Natural killer cell (primary cell): ENCODE data around the gene RIC8B. TPM values are rescaled to one million over a fixed set of nuclear protein-coding genes. Genes with fewer than 3 reads are reported as not detected.

ENCODE experiments used
- ATAC-seq, 3 donors: fragments of 150-1000 bp in 2 of 3; fragments of 200-7000 bp in 1 of 3; cut with Tn5 transposase; 1 replicate in 1 of 3; 2 replicates in 2 of 3; pipeline ENCODE4 v1.10.0; 2021; ENCODE audit warnings: mild to moderate bottlenecking in 2 of 3, moderate library complexity in 2 of 3
- DNase-seq, 2 donors: peaks; one replicate each; pipeline versions ENCODE4 v3.0.0 to v3.0.0-alpha.2; 2013 to 2021; ENCODE audit warnings: mixed read lengths in 1 of 2
- H3K27ac ChIP-seq: one replicate; pipeline ENCODE4 v1.5.1; 2013; ENCODE audit warnings: mild to moderate bottlenecking, low read length
- H3K27me3 ChIP-seq: one replicate; pipeline ENCODE4 v1.6.1; 2013; ENCODE audit warnings: low read length; ENCODE audit not compliant: control insufficient read depth, insufficient read depth
- H3K36me3 ChIP-seq: one replicate; pipeline ENCODE4 v1.6.1; 2013; ENCODE audit warnings: low read length; ENCODE audit not compliant: control insufficient read depth, insufficient read depth
- H3K4me1 ChIP-seq: one replicate; pipeline ENCODE4 v1.6.1; 2013; ENCODE audit warnings: low read length; ENCODE audit not compliant: control insufficient read depth, insufficient read depth
- H3K4me3 ChIP-seq: one replicate; pipeline ENCODE4 v1.5.1; 2013; ENCODE audit warnings: low read length
- H3K9me3 ChIP-seq: one replicate; pipeline ENCODE4 v1.6.1; 2013; ENCODE audit warnings: low read length; ENCODE audit not compliant: control insufficient read depth, insufficient read depth
- H3K27ac Mint-ChIP-seq, 2 donors: one replicate each; pipeline ENCODE4 v1.8.0; 2022; ENCODE audit warnings: mild to moderate bottlenecking in 2 of 2, mixed read lengths in 2 of 2, moderate library complexity in 1 of 2
- H3K27me3 Mint-ChIP-seq, 2 donors: one replicate each; pipeline ENCODE4 v1.8.0; 2022; ENCODE audit warnings: low read depth in 2 of 2, mixed read lengths in 2 of 2
- H3K36me3 Mint-ChIP-seq: one replicate; pipeline ENCODE4 v1.8.0; 2022; ENCODE audit warnings: mixed read lengths
- H3K4me1 Mint-ChIP-seq, 2 donors: one replicate each; pipeline ENCODE4 v1.8.0; 2022; ENCODE audit warnings: mixed read lengths in 2 of 2
- H3K4me3 Mint-ChIP-seq: one replicate; pipeline ENCODE4 v1.8.0; 2022; ENCODE audit warnings: mild to moderate bottlenecking, moderate library complexity, mixed read lengths
- H3K9me3 Mint-ChIP-seq, 2 donors: one replicate each; pipeline ENCODE4 v1.8.0; 2022; ENCODE audit warnings: mixed read lengths in 2 of 2
- CTCF ChIP-seq: fragments of 200-600 bp; IDR thresholded peaks from one replicate; pipeline ENCODE4 v1.8.0; 2022; ENCODE audit warnings: antibody characterized with exemption
- whole genome bisulfite sequencing: methylation state at CpG from one replicate; pipeline ENCODE4 v1.1.7; 2013; ENCODE audit warnings: missing lambda C conversion rate; ENCODE audit not compliant: insufficient coverage; 5-methylcytosine and 5-hydroxymethylcytosine counted together
- intact Hi-C: fragments of 100-400 bp; cut with micrococcal nuclease; formaldehyde crosslinking; loops from one replicate; pipeline ENCODE4 v1.14.2; 2022
- total RNA-seq, 4 donors: library from RNA; stranded (reverse); fragments of 120-200 nt in 1 of 4; gene quantifications; one replicate each; pipeline versions ENCODE4 v1.2.3 to v1.2.4, GENCODE V29; 2013 to 2022

Gene RIC8B
- total RNA-seq, 3 donors from 2014 or later (not counting 1 experiment from before 2014, with no cell fraction given), result 12.1 to 21.3 (median 15.5) TPM

- Histone ChIP-seq H3K4me3 (no peak overlapping the region), H3K4me1 (peaks cover 11% of the 10 kb centered on the region), H3K9me3 (no peaks in the 10 kb centered on the region), H3K27me3 (no peaks in the 10 kb centered on the region), H3K27ac (peak overlapping the region; percentile 33), H3K36me3 (no peaks in the 10 kb centered on the region)
- no peaks in the 10 kb centered on the region for H3K36me3 Mint-ChIP-seq
- ATAC-seq, result peak; percentile 45 to 52 (median 48)
- WGBS, result 39% methylated on average over 1 of the region's 2 CpGs
- peak overlapping the region; percentile 38 for H3K4me3 Mint-ChIP-seq
- H3K4me1 Mint-ChIP-seq, result peaks cover 10 to 11% of the 10 kb centered on the region in 2 donors
- no peak for TF ChIP-seq CTCF
- peak overlapping the region in 1 of 2 donors; percentile 69 for H3K27ac Mint-ChIP-seq
- H3K9me3 Mint-ChIP-seq, result no peaks in the 10 kb centered on the region
- peak in 1 of 2 donors; percentile 67 for DNase-seq
- H3K27me3 Mint-ChIP-seq, result no peaks in the 10 kb centered on the region
- intact Hi-C loops, result no loop called here
Measured at GRCh38 chr12:106760184-106760531, 14.3 kb upstream of the RIC8B start.

- Mint-ChIP-seq H3K27me3 (peaks cover 10 to 27% of the 10 kb centered on the region in 2 donors), H3K9me3 (no peaks in the 10 kb centered on the region), H3K36me3 (no peaks in the 10 kb centered on the region), H3K27ac (no peak overlapping the region), H3K4me3 (no peak overlapping the region), H3K4me1 (peaks cover 10 to 11% of the 10 kb centered on the region in 2 donors)
- peaks cover 11% of the 10 kb centered on the region for H3K4me1 ChIP-seq
- H3K4me3 ChIP-seq, result no peak overlapping the region
- intact Hi-C loops, result no loop called here
- peaks cover 2% of the 10 kb centered on the region for H3K27me3 ChIP-seq
- H3K9me3 ChIP-seq, result no peaks in the 10 kb centered on the region
- H3K36me3 ChIP-seq, result no peaks in the 10 kb centered on the region
- H3K27ac ChIP-seq, result no peak overlapping the region
- ATAC-seq, result no peak
- TF ChIP-seq CTCF, result no peak
- no peak for DNase-seq
Measured at GRCh38 chr12:106764220-106764619, 10.3 kb upstream of the RIC8B start.

GRCh38 chr12:106764738-106765137, 9.7 kb upstream of the RIC8B start:
- Histone ChIP-seq H3K9me3 (no peaks in the 10 kb centered on the region), H3K36me3 (no peaks in the 10 kb centered on the region), H3K4me1 (peaks cover 7% of the 10 kb centered on the region), H3K27me3 (peaks cover 3% of the 10 kb centered on the region), H3K27ac (no peak overlapping the region), H3K4me3 (no peak overlapping the region)
- 100% methylated on average over 3 of the region's 3 CpGs for WGBS
- intact Hi-C loops, result no loop called here
- no peaks in the 10 kb centered on the region for H3K36me3 Mint-ChIP-seq
- peaks cover 9% of the 10 kb centered on the region in 2 donors for H3K4me1 Mint-ChIP-seq
- no peak overlapping the region for H3K27ac Mint-ChIP-seq
- H3K27me3 Mint-ChIP-seq, result peaks cover 14 to 33% of the 10 kb centered on the region in 2 donors
- no peak overlapping the region for H3K4me3 Mint-ChIP-seq
- DNase-seq (no peak), ATAC-seq (no peak)
- TF ChIP-seq CTCF, result no peak
- H3K9me3 Mint-ChIP-seq, result no peaks in the 10 kb centered on the region

- H3K27ac ChIP-seq, result no peak overlapping the region
- H3K4me3 ChIP-seq, result no peak overlapping the region
- H3K4me1 ChIP-seq, result no peaks in the 10 kb centered on the region
- Mint-ChIP-seq H3K9me3 (no peaks in the 10 kb centered on the region), H3K4me3 (no peak overlapping the region), H3K4me1 (no peaks in the 10 kb centered on the region), H3K27ac (no peak overlapping the region), H3K27me3 (peaks cover 16 to 35% of the 10 kb centered on the region in 2 donors), H3K36me3 (no peaks in the 10 kb centered on the region)
- intact Hi-C loops, result no loop called here
- peaks cover 3% of the 10 kb centered on the region for H3K27me3 ChIP-seq
- DNase-seq, result peak in 1 of 2 donors; percentile 14
- H3K36me3 ChIP-seq, result no peaks in the 10 kb centered on the region
- no peaks in the 10 kb centered on the region for H3K9me3 ChIP-seq
- no peak for TF ChIP-seq CTCF
- 87% methylated on average over 2 of the region's 8 CpGs for WGBS
- ATAC-seq, result no peak
Measured at GRCh38 chr12:106766393-106766826, 8.1 kb upstream of the RIC8B start.
